Endothelial cell of umbilical vein (primary cell): ENCODE measurements around the gene PCLO. TPM values are rescaled to one million over a fixed set of nuclear protein-coding genes. Genes with fewer than 3 reads are reported as not detected.

Experiments used
- BruUV-seq: library from RNA; stranded (reverse); fragments of 400-500 nt; replicated peaks from 2 replicates; lab custom pipeline; 2021; lab: Mats Ljungman, UMichigan
- CTCF ChIA-PET: fragments of 300-600, 350-600 bp; sonication (Branson Sonifier 250); formaldehyde crosslinking; loops from one replicate; lab custom pipeline; 2021; ENCODE audit warnings: antibody characterized with exemption, inconsistent platforms; lab: Charles Lee
- POLR2A ChIA-PET: fragments of 300-600, 350-600 bp; sonication (Branson Sonifier 250); formaldehyde crosslinking; loops from one replicate; lab custom pipeline; 2021; ENCODE audit warnings: antibody characterized with exemption, inconsistent platforms; lab: Charles Lee
- DNase-seq: peaks from one replicate; pipeline ENCODE4 v3.0.0-alpha.2; 2011; ENCODE audit warnings: low read depth, low spot score
- FAIRE-seq: peaks from 2 replicates; lab custom pipeline; 2011; peaks lifted over from hg19 to GRCh38; lab: Jason Lieb, UNC
- H2AFZ ChIP-seq: 2 replicates; pipeline ENCODE4 v1.6.0; 2012; ENCODE audit warnings: low read depth, low read length, control low read depth, inconsistent platforms
- H3K27ac ChIP-seq: 2 replicates; pipeline ENCODE4 v1.5.1; 2011; ENCODE audit warnings: low read depth, mild to moderate bottlenecking, control low read depth, low read length, moderate library complexity; ENCODE audit not compliant: insufficient read depth
- H3K27me3 ChIP-seq, 2 experiments: 2 replicates each; pipeline versions ENCODE4 v1.6.0 to v1.6.1; 2011; ENCODE audit warnings: low read length in 2 of 2, mixed read lengths in 1 of 2; ENCODE audit not compliant: control insufficient read depth in 2 of 2, insufficient read depth in 2 of 2
- H3K36me3 ChIP-seq, 2 experiments: 2 replicates in 1 of 2; 3 replicates in 1 of 2; pipeline ENCODE4 v1.5.1; 2011; ENCODE audit warnings: low read length in 2 of 2, mild to moderate bottlenecking in 1 of 2, moderate library complexity in 1 of 2; ENCODE audit not compliant: control insufficient read depth in 2 of 2, insufficient read depth in 2 of 2; ENCODE audit errors: extremely low read depth in 1 of 2
- H3K4me1 ChIP-seq: 3 replicates; pipeline ENCODE4 v1.5.1; 2011; ENCODE audit warnings: mild to moderate bottlenecking, low read length; ENCODE audit not compliant: control insufficient read depth, insufficient read depth; ENCODE audit errors: extremely low read depth
- H3K4me2 ChIP-seq: 2 replicates; pipeline ENCODE4 v1.6.1; 2011; ENCODE audit warnings: low read length, control low read depth, mixed read lengths; ENCODE audit not compliant: insufficient read depth
- H3K4me3 ChIP-seq, 3 experiments: fragments of 200-600 bp in 1 of 3; sonication (generic), shearing (Covaris generic) in 1 of 3; replicated peaks in 1 of 3; 2 replicates each; pipeline ENCODE4 v1.5.1; 2011 to 2016; ENCODE audit warnings: control low read depth in 3 of 3, low read length in 3 of 3, mild to moderate bottlenecking in 2 of 3, inconsistent platforms in 1 of 3, low read depth in 1 of 3, moderate library complexity in 1 of 3; ENCODE audit not compliant: insufficient read depth in 1 of 3
- H3K79me2 ChIP-seq: 2 replicates; pipeline ENCODE4 v1.6.0; 2012; ENCODE audit warnings: low read length, inconsistent platforms; ENCODE audit not compliant: control insufficient read depth, insufficient read depth
- H3K9ac ChIP-seq: replicated peaks from 2 replicates; pipeline ENCODE3; 2011; ENCODE audit warnings: low read length, control low read depth; ENCODE audit not compliant: insufficient read depth; ENCODE audit errors: extremely low read depth
- H3K9me1 ChIP-seq: replicated peaks from 3 replicates; pipeline ENCODE4 v1.6.0; 2011; ENCODE audit warnings: mild to moderate bottlenecking, low read length; ENCODE audit not compliant: control insufficient read depth, insufficient read depth; ENCODE audit errors: extremely low read depth
- H3K9me3 ChIP-seq: replicated peaks from 2 replicates; pipeline ENCODE4 v1.5.1; 2012; ENCODE audit warnings: low read length, inconsistent platforms; ENCODE audit not compliant: control insufficient read depth, insufficient read depth
- H4K20me1 ChIP-seq: replicated peaks from 2 replicates; pipeline ENCODE3; 2011; ENCODE audit warnings: mild to moderate bottlenecking, low read length; ENCODE audit not compliant: control insufficient read depth, insufficient read depth; ENCODE audit errors: extremely low read depth
- CTCF ChIP-seq, 2 donors: IDR thresholded peaks; 1 replicate in 1 of 2; 2 replicates in 1 of 2; pipeline ENCODE4 v1.5.1; 2011; ENCODE audit warnings: low read length in 2 of 2, mild to moderate bottlenecking in 2 of 2, moderate library complexity in 2 of 2, control low read depth in 1 of 2, inconsistent platforms in 1 of 2, low read depth in 1 of 2; ENCODE audit not compliant: insufficient read depth in 1 of 2; ENCODE audit errors: extremely low read depth in 1 of 2
- EZH2 ChIP-seq: IDR thresholded peaks from 2 replicates; pipeline ENCODE4 v1.6.1; 2012; ENCODE audit warnings: borderline replicate concordance, low read depth, mild to moderate bottlenecking, moderate library complexity, low read length, inconsistent platforms; ENCODE audit not compliant: severe bottlenecking
- FOS ChIP-seq: IDR thresholded peaks from 2 replicates; pipeline ENCODE4 v1.6.1; 2011; ENCODE audit warnings: mild to moderate bottlenecking, low read length, moderate library complexity, borderline replicate concordance; ENCODE audit not compliant: insufficient read depth
- GATA2 ChIP-seq: IDR thresholded peaks from 2 replicates; pipeline ENCODE4 v1.7.0; 2011; ENCODE audit warnings: low read depth, mild to moderate bottlenecking, moderate library complexity, mixed read lengths, low read length; ENCODE audit not compliant: insufficient read length, insufficient read depth
- JUN ChIP-seq: IDR thresholded peaks from 2 replicates; pipeline ENCODE4 v1.6.1; 2011; ENCODE audit warnings: borderline replicate concordance, low read depth; ENCODE audit not compliant: insufficient read length, insufficient read depth
- MAX ChIP-seq: IDR thresholded peaks from 2 replicates; pipeline ENCODE4 v1.6.1; 2011; ENCODE audit not compliant: insufficient read depth, insufficient read length
- MYC ChIP-seq: IDR thresholded peaks from one replicate; pipeline ENCODE4 v1.6.1; 2011; ENCODE audit warnings: mild to moderate bottlenecking, low read depth, low read length
- POLR2A ChIP-seq: IDR thresholded peaks from 2 replicates; pipeline ENCODE4 v1.6.1; 2012; ENCODE audit warnings: low read depth, mild to moderate bottlenecking, control low read depth, low read length
- POLR2AphosphoS5 ChIP-seq: IDR thresholded peaks from 2 replicates; pipeline ENCODE4 v1.6.1; 2012; ENCODE audit warnings: low read depth, mild to moderate bottlenecking, control low read depth, low read length, moderate library complexity; ENCODE audit not compliant: insufficient read depth
- dilution Hi-C: fragments of 300-500 bp; cut with MboI; formaldehyde crosslinking; loops from one replicate; pipeline ENCODE4 v1.15.0; 2019; ENCODE audit warnings: low sequenced_read_pairs; ENCODE audit not compliant: extremely low pct_ligation_motif_present
- intact Hi-C: fragments of 100-400 bp; cut with micrococcal nuclease; formaldehyde crosslinking; loops from one replicate; pipeline ENCODE4 v1.10.0; 2022
- polyA plus RNA-seq, 4 experiments: library from polyadenylated mRNA; depleted of rRNA in 3 of 4; stranded (reverse) in 3 of 4; unstranded in 1 of 4; fragments of >200 nt; gene quantifications; 2 replicates each; pipeline versions ENCODE4 v1.2.1 to v1.2.3, GENCODE V29; 2011 to 2012; ENCODE audit warnings: missing spikeins in 1 of 4
- total RNA-seq: library from RNA; stranded (reverse); gene quantifications from 2 replicates; pipeline ENCODE4 v1.2.3, GENCODE V29; 2021

PCLO gene
- total and polyA plus RNA-seq, 2 donors (not counting 3 experiments of a cell fraction or from before 2014, with no cell fraction given): 0.04 to 0.75 TPM

- intact Hi-C loops (no loop called here), dilution Hi-C loops (no loop called here)
- Histone ChIP-seq H3K9me1 (no peaks in the 10 kb centered on the region), H2AFZ (no peak overlapping the region), H3K9ac (no peak overlapping the region), H3K4me3 (no peak overlapping the region), H3K79me2 (no peaks in the 10 kb centered on the region), H3K4me1 (no peaks in the 10 kb centered on the region), H3K9me3 (no peaks in the 10 kb centered on the region), H3K4me2 (no peak overlapping the region), H4K20me1 (no peaks in the 10 kb centered on the region), H3K36me3 (no peaks in the 10 kb centered on the region), H3K27me3 (no peaks in the 10 kb centered on the region), H3K27ac (no peak overlapping the region)
- FAIRE-seq: no peak
- ChIA-PET POLR2A (no interaction called here), CTCF (no interaction called here)
- no peak for TF ChIP-seq MYC
- no peak for TF ChIP-seq MAX
- no peak for TF ChIP-seq EZH2
- TF ChIP-seq POLR2A: no peak
- TF ChIP-seq FOS: no peak
- no peak for TF ChIP-seq JUN
- no peak for TF ChIP-seq POLR2AphosphoS5
- no TSS peak for BruUV-seq
- no peak for DNase-seq
Observed at GRCh38 chr7:82957521-82957920, 205.2 kb downstream of the PCLO start.

- no peaks in the 10 kb centered on the region for H3K27me3 ChIP-seq
- no peak overlapping the region for H2AFZ ChIP-seq
- H3K4me3 ChIP-seq: no peak overlapping the region
- no TSS peak for BruUV-seq
- FAIRE-seq: no peak
- POLR2A ChIA-PET: no interaction called here
- no peak overlapping the region for H3K27ac ChIP-seq
- no peak overlapping the region for H3K4me2 ChIP-seq
- intact Hi-C loops: no loop called here
- no peaks in the 10 kb centered on the region for H3K9me1 ChIP-seq
- no peaks in the 10 kb centered on the region for H4K20me1 ChIP-seq
- TF ChIP-seq EZH2: no peak
- no peak for TF ChIP-seq GATA2
- TF ChIP-seq MYC: no peak
- no peak for TF ChIP-seq MAX
- no peak for TF ChIP-seq POLR2A
- no peak for TF ChIP-seq POLR2AphosphoS5
- no peak for TF ChIP-seq JUN
- no peak for TF ChIP-seq CTCF (IDR thresholded peaks at IDR 0.05; ENCODE audit: extremely low read depth in 1 of 2, insufficient read depth in 1 of 2, low read depth in 1 of 2, low read length in 2 of 2)
- TF ChIP-seq FOS: no peak
- no peak overlapping the region for H3K9ac ChIP-seq
- no peaks in the 10 kb centered on the region for H3K36me3 ChIP-seq
- no peaks in the 10 kb centered on the region for H3K79me2 ChIP-seq
- H3K9me3 ChIP-seq: no peaks in the 10 kb centered on the region
- CTCF ChIA-PET: interaction anchor here (0.7 kb wide), 1 partner anchor 143 kb away, joined by 3 read pairs; no protein-coding TSS in a partner anchor
- DNase-seq: no peak
- dilution Hi-C loops: no loop called here
- no peaks in the 10 kb centered on the region for H3K4me1 ChIP-seq
Observed at GRCh38 chr7:82953324-82954027, 209.2 kb downstream of the PCLO start.
